ENCODE measurements around the gene IQSEC1.

IQSEC1 gene

GRCh38 chr3:13106308-13107001, 33.2 kb upstream of the IQSEC1 start:
- no peak for DNase-seq

- DNase-seq = no peak
Measured at GRCh38 chr3:13105896-13106250, 32.6 kb upstream of the IQSEC1 start.

- no peak for DNase-seq
Measured at GRCh38 chr3:13105181-13105895, 32.1 kb upstream of the IQSEC1 start.

GRCh38 chr3:13104511-13104910, 31.3 kb upstream of the IQSEC1 start:
- DNase-seq = no peak

- no peak for DNase-seq
Measured at GRCh38 chr3:13103416-13104058, 30.3 kb upstream of the IQSEC1 start.

GRCh38 chr3:13102386-13103345, 29.4 kb upstream of the IQSEC1 start:
- no peak for DNase-seq

GRCh38 chr3:13099707-13100106, 26.5 kb upstream of the IQSEC1 start:
- no peak for DNase-seq

- no peak for DNase-seq
Measured at GRCh38 chr3:13098192-13098988, 25.2 kb upstream of the IQSEC1 start.

GRCh38 chr3:13096356-13096755, 23.1 kb upstream of the IQSEC1 start:
- no peak for DNase-seq

- DNase-seq = no peak
Measured at GRCh38 chr3:13095408-13095937, 22.2 kb upstream of the IQSEC1 start.

- DNase-seq = no peak
Measured at GRCh38 chr3:13093687-13094086, 20.5 kb upstream of the IQSEC1 start.

- DNase-seq = no peak
Measured at GRCh38 chr3:13092621-13093617, 19.7 kb upstream of the IQSEC1 start.

GRCh38 chr3:13091898-13092611, 18.8 kb upstream of the IQSEC1 start:
- DNase-seq = peak; percentile 49 to 76 (median 71)

GRCh38 chr3:13088028-13089006, 15.1 kb upstream of the IQSEC1 start:
- DNase-seq = no peak

- no peak for DNase-seq
Measured at GRCh38 chr3:13087320-13087990, 14.2 kb upstream of the IQSEC1 start.

GRCh38 chr3:13086531-13086981, 13.3 kb upstream of the IQSEC1 start:
- DNase-seq = no peak

- no peak for DNase-seq
Measured at GRCh38 chr3:13085846-13086179, 12.6 kb upstream of the IQSEC1 start.

Measured in activated naive CD4-positive, alpha-beta T cell (primary cell).